GM12874 (cell line): ENCODE data around the gene TNFRSF21.

Experiments used
- CTCF ChIP-seq: IDR thresholded peaks from 2 replicates; pipeline ENCODE4 v1.5.1; 2011; ENCODE audit warnings: low read depth, mild to moderate bottlenecking, control low read depth, low read length, moderate library complexity; ENCODE audit not compliant: insufficient read depth

The TNFRSF21 gene

DNA sequence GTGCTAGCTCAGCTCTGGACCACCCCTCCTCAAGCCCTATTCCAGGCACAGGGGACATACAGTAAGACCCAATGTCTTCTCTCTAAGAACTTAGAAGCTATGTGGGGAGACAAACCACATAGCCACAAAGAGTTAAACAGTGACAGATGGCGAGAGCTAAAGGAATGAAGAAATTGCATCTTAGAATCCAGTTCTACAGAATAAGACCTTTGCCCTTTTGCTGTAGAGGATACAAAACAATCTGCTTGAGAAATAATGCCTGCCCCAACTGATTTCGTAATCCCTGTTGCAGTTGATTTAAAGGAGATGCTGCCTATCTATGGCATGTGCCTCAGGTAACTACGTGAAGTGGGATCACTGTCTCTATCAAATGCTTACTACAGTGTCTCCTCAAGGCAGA, 31.2 kb downstream of the TNFRSF21 start:
- no peak for TF ChIP-seq CTCF

GRCh38 chr6:47277702-47278101, 32.0 kb downstream of the TNFRSF21 start:
- TF ChIP-seq CTCF = no peak

- TF ChIP-seq CTCF = no peak
Observed at GRCh38 chr6:47276377-47276776, 33.3 kb downstream of the TNFRSF21 start.

GRCh38 chr6:47275640-47276039, 34.1 kb downstream of the TNFRSF21 start:
- no peak for TF ChIP-seq CTCF

DNA sequence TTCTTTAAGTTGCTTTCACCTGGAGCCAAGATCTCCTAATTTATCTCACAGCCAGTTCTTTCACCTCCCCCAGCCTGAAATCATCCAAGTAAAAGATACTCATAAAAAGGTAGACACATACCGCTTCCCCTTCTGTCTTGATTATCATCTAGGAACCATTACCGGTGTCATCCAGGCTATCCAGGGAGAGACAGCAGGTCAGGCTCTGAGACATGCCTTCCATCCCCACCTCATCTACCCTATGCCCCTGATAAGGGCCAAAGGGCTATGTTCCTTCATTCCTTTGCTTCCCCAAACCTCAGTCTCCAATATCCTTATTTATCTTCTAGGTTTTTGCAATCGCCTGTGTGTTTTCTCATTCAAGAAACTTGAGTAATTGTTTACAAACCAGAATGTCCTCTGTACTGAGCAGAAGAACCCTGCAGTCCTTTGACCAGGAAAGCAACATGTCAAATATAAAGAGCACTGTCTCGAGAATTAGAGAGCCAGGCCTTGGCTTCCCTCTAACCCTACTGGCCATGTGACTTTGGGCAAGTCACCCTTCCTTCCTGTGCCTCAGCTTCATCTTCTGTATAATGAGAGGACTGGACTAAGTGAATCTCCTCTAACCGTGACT, 41.0 kb downstream of the TNFRSF21 start:
- TF ChIP-seq CTCF = no peak

DNA sequence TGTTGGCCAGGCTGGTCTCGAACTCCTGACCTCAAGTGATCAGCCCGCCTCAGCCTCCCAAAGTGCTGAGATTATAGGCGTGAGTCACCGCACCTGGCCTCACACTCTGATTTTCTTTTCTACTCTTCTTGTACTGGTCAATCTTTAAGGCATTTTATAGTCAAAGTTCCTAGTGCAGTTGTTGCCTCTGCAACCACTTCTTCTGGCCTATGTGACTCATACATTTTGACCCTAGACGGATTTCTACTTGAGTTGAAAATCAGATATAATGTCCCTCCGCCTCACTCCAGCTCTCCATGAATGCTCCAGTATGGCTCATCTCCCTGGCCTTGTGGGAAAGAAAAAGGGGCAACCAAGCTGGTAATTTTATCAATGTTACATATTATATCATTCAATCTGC, 42.4 kb downstream of the TNFRSF21 start:
- no peak for TF ChIP-seq CTCF

DNA sequence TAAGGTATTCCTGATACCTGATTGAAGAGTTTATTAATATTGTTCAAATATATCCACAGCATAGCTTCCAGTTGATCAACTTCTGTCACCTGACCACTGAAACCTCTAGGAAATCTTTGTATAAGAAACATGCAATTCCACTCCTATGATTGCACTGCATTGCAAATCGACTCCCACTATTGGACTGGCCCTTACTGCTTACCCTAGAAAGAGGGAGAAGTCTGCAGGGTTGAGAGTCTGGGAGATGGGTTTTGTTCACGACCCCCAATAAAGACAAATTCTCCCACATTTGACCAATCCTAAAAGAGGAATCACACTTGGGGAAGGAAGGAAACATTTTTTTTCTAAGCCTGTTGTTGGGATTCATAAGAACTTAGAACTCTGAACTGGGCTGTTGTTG, 43.7 kb downstream of the TNFRSF21 start:
- TF ChIP-seq CTCF = no peak
